Measurements from ENCODE around the gene DMD. TPM values are rescaled to one million over a fixed set of nuclear protein-coding genes. Genes with fewer than 3 reads are reported as not detected.

Gene DMD
- polyA plus RNA-seq, 1 donor from 2014 or later = 21.6 TPM

DNA sequence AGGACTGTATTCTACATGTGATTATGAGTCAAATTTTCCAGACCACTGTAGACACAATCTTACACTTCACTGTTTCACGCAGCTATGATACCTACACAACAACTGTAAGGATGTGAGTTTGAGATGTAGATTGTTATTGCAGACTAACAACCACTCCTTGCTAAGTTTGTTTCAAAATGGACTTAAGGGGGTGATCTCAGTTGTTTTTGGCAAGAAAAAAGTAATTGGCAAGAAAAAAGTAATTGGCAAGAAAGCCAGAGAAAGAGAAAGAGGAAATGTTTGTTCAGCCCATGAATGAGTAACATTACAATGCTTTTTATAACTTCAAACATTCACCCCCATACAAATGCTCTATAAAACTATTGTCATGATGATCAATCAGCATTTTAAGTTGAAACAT, 466.4 kb downstream of the DMD start:
- H3F3A ChIP-seq (ENCODE audit: insufficient read depth, low read length, poor library complexity, severe bottlenecking) = no peaks in the 10 kb centered on the region
- H2AFZ ChIP-seq (ENCODE audit: low read depth, low read length) = no peak overlapping the region
- no peaks in the 10 kb centered on the region for H3K9me2 ChIP-seq (ENCODE audit: insufficient read depth, low read length)
- TF ChIP-seq MXI1 (conservative IDR thresholded peaks at IDR 0.05; ENCODE audit: poor library complexity, severe bottlenecking) (no peak), EZH2 (IDR thresholded peaks at IDR 0.05; ENCODE audit: borderline replicate concordance, insufficient read depth, low read length, poor library complexity, severe bottlenecking) (no peak), SMC3 (conservative IDR thresholded peaks at IDR 0.05; ENCODE audit: poor library complexity) (no peak), EP300 (conservative IDR thresholded peaks at IDR 0.05; ENCODE audit: poor library complexity, severe bottlenecking) (no peak), TAF1 (IDR thresholded peaks at IDR 0.05; ENCODE audit: low read depth) (no peak), RAD21 (conservative IDR thresholded peaks at IDR 0.05) (no peak), POLR2AphosphoS5 (IDR thresholded peaks at IDR 0.05) (no peak)
- TF ChIP-seq, protein P1, sequence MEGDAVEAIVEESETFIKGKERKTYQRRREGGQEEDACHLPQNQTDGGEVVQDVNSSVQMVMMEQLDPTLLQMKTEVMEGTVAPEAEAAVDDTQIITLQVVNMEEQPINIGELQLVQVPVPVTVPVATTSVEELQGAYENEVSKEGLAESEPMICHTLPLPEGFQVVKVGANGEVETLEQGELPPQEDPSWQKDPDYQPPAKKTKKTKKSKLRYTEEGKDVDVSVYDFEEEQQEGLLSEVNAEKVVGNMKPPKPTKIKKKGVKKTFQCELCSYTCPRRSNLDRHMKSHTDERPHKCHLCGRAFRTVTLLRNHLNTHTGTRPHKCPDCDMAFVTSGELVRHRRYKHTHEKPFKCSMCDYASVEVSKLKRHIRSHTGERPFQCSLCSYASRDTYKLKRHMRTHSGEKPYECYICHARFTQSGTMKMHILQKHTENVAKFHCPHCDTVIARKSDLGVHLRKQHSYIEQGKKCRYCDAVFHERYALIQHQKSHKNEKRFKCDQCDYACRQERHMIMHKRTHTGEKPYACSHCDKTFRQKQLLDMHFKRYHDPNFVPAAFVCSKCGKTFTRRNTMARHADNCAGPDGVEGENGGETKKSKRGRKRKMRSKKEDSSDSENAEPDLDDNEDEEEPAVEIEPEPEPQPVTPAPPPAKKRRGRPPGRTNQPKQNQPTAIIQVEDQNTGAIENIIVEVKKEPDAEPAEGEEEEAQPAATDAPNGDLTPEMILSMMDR (IDR thresholded peaks at IDR 0.05; ENCODE audit: poor library complexity, severe bottlenecking) = no peak
- TF ChIP-seq, protein P2, sequence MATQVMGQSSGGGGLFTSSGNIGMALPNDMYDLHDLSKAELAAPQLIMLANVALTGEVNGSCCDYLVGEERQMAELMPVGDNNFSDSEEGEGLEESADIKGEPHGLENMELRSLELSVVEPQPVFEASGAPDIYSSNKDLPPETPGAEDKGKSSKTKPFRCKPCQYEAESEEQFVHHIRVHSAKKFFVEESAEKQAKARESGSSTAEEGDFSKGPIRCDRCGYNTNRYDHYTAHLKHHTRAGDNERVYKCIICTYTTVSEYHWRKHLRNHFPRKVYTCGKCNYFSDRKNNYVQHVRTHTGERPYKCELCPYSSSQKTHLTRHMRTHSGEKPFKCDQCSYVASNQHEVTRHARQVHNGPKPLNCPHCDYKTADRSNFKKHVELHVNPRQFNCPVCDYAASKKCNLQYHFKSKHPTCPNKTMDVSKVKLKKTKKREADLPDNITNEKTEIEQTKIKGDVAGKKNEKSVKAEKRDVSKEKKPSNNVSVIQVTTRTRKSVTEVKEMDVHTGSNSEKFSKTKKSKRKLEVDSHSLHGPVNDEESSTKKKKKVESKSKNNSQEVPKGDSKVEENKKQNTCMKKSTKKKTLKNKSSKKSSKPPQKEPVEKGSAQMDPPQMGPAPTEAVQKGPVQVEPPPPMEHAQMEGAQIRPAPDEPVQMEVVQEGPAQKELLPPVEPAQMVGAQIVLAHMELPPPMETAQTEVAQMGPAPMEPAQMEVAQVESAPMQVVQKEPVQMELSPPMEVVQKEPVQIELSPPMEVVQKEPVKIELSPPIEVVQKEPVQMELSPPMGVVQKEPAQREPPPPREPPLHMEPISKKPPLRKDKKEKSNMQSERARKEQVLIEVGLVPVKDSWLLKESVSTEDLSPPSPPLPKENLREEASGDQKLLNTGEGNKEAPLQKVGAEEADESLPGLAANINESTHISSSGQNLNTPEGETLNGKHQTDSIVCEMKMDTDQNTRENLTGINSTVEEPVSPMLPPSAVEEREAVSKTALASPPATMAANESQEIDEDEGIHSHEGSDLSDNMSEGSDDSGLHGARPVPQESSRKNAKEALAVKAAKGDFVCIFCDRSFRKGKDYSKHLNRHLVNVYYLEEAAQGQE (IDR thresholded peaks at IDR 0.05; ENCODE audit: borderline replicate concordance) = no peak
- H3K9ac ChIP-seq (ENCODE audit: low read length) = no peak overlapping the region
- H3K9me3 ChIP-seq (ENCODE audit: low read length) = no peaks in the 10 kb centered on the region
- no peaks in the 10 kb centered on the region for H3K79me2 ChIP-seq (replicated peaks; ENCODE audit: insufficient read depth, low read length)
- no peaks in the 10 kb centered on the region for H4K20me1 ChIP-seq (ENCODE audit: insufficient read depth)
- no peak overlapping the region for H3K4me2 ChIP-seq (ENCODE audit: low read length)
- no peak overlapping the region for H3K4me3 ChIP-seq (ENCODE audit: low read length)
- H3K27me3 ChIP-seq (ENCODE audit: insufficient read depth, low read depth, low read length) = no peaks in the 10 kb centered on the region
- H3K27ac ChIP-seq (ENCODE audit: low read length) = no peak overlapping the region
- no peaks in the 10 kb centered on the region for H3K36me3 ChIP-seq (ENCODE audit: insufficient read depth, low read length)

DNA sequence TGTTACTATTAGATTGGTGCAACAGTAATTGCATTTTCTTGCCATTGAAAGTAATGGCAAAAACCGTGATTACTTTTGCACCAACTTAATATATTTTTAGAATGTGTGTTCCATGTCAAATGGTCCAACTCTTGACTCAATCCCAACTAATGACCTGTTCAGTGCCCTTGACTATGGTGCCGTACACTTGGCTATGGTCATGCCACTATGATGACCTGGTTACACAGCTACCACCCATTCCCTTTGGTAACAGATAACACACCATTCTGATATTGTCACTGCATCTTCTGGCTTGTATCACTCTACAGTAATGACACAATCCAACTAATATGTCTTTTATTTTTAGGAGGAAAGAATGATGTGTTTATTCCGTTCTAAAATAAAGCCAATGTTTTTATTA, 469.4 kb downstream of the DMD start:
- no peak overlapping the region for H3K4me3 ChIP-seq (ENCODE audit: low read length)
- no peaks in the 10 kb centered on the region for H3K9me2 ChIP-seq (ENCODE audit: insufficient read depth, low read length)
- H3K9ac ChIP-seq (ENCODE audit: low read length) = no peak overlapping the region
- H3K36me3 ChIP-seq (ENCODE audit: insufficient read depth, low read length) = no peaks in the 10 kb centered on the region
- TF ChIP-seq, protein P2 (IDR thresholded peaks at IDR 0.05; ENCODE audit: borderline replicate concordance) = no peak
- TF ChIP-seq, protein P1 (IDR thresholded peaks at IDR 0.05; ENCODE audit: poor library complexity, severe bottlenecking) = no peak
- TF ChIP-seq EZH2 (IDR thresholded peaks at IDR 0.05; ENCODE audit: borderline replicate concordance, insufficient read depth, low read length, poor library complexity, severe bottlenecking) = no peak
- no peak for TF ChIP-seq TAF1 (IDR thresholded peaks at IDR 0.05; ENCODE audit: low read depth)
- no peak for TF ChIP-seq RAD21 (conservative IDR thresholded peaks at IDR 0.05)
- no peak for TF ChIP-seq EP300 (conservative IDR thresholded peaks at IDR 0.05; ENCODE audit: poor library complexity, severe bottlenecking)
- TF ChIP-seq SMC3 (conservative IDR thresholded peaks at IDR 0.05; ENCODE audit: poor library complexity) = no peak
- TF ChIP-seq MXI1 (conservative IDR thresholded peaks at IDR 0.05; ENCODE audit: poor library complexity, severe bottlenecking) = no peak
- TF ChIP-seq POLR2AphosphoS5 (IDR thresholded peaks at IDR 0.05) = no peak
- no peaks in the 10 kb centered on the region for H3K9me3 ChIP-seq (ENCODE audit: low read length)
- no peaks in the 10 kb centered on the region for H3F3A ChIP-seq (ENCODE audit: insufficient read depth, low read length, poor library complexity, severe bottlenecking)
- H4K20me1 ChIP-seq (ENCODE audit: insufficient read depth) = no peaks in the 10 kb centered on the region
- no peak overlapping the region for H2AFZ ChIP-seq (ENCODE audit: low read depth, low read length)
- H3K27ac ChIP-seq (ENCODE audit: low read length) = no peak overlapping the region
- no peaks in the 10 kb centered on the region for H3K79me2 ChIP-seq (replicated peaks; ENCODE audit: insufficient read depth, low read length)
- H3K4me2 ChIP-seq (ENCODE audit: low read length) = no peak overlapping the region
- no peaks in the 10 kb centered on the region for H3K27me3 ChIP-seq (ENCODE audit: insufficient read depth, low read depth, low read length)
